NCI-H524 treated with DMSO at 0.1 percent for 48 hours (cell line): ENCODE data around the gene TNS3.

Experiments
- DNase-seq: peaks from one replicate; lab custom pipeline; 2025; lab: John Stamatoyannopoulos, UW

The TNS3 gene

DNA sequence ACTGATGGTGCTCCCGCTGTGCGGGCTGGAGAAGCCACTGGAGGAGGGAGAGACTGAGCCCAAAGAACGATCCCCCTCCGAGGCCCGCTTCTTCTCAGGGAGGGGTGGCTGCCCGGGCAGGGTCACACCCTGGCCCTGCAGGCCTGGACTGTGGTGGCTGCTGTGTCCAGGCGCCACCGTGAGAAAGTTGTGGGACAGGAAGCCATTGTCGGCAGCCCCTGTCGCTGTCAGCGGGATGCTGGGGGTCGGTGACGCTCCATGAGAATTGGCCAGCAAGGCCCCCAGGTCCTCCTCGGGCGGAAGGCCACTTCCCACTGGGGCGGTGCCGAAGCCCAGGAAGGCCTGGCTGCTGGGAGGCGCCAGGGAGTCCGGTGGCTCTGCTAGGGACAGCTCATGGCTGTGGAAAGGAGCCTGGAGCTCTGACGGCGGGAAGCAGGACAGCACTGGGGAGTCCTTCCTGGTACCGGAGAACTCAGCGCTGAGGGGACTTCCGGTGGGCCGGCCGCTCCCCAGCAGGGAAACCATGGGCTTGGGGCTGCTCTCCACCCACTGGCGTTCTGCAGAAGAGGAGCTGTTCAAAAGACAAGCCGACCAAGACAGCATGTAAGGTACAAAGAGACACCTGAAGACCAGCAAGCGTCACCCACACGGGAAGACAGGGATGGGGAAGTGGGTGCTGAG is 278.8 kb downstream of the TNS3 start:
- no peak for DNase-seq

DNA sequence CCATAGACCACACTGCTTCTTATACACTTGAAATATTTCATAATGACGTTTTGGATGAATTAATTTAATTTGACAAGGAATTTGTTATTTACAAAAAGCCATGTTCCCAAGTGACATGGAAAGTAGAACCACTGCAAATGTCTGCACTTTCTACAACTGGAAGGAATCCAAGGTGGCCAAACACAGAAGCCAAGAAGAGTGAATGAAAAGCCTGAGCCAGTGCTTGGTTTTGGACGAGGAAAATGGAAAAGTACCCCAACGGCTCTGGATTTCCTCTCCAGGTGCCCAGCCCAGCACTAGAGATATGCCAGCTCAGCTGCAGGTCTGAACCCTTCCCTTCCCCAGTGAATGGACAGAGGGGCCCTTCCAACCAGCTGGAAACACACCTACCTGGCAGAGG is 279.4 kb downstream of the TNS3 start:
- DNase-seq: no peak

DNA sequence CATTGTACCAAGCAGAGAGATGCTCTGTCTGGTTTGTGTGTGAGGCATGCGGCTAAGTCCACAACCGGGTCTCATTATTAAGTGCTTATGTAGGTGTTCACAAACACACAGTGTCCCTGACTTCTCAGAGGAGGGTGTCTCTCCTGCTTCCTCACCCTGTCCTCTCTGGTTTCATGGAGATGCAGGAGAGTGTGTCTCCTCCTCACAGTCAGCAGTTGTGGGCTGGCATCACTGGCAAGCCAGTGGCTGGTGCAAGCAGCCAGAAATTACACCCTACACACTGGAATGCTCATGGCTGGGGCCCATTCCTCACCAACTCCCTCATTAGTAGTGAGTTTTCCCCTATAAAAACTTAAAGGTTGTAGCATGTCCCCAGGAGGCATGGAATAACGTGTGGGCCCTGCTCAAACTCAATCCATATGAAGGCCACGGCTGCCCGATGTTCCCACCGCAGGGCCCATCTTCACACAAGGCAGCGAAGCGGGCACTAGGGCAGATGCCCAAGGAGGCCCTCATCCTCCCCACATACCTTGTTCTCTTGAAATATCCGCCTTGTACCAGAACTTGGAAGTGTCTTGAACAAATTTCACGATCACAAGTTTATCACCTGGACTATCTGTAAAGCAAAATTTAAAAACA is 280.1 kb downstream of the TNS3 start:
- DNase-seq: no peak

DNA sequence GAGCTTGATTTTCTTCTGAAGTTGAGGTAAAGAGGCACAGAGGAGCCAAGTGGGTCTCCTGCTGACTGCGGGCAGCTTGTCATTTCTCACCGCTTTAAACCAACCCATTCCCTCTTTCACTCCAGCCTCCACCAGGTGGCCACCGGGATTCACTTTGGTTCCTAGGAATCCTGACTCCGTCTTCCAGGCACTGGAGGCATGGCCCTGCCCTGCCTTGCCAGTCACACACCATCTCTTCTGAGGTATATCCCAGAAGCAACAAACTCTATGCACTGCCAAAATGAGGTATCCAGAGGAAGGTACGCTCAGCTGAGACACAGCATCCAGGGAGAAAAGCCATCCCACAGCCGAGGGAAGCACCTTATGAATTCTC is 280.8 kb downstream of the TNS3 start:
- DNase-seq: no peak

DNA sequence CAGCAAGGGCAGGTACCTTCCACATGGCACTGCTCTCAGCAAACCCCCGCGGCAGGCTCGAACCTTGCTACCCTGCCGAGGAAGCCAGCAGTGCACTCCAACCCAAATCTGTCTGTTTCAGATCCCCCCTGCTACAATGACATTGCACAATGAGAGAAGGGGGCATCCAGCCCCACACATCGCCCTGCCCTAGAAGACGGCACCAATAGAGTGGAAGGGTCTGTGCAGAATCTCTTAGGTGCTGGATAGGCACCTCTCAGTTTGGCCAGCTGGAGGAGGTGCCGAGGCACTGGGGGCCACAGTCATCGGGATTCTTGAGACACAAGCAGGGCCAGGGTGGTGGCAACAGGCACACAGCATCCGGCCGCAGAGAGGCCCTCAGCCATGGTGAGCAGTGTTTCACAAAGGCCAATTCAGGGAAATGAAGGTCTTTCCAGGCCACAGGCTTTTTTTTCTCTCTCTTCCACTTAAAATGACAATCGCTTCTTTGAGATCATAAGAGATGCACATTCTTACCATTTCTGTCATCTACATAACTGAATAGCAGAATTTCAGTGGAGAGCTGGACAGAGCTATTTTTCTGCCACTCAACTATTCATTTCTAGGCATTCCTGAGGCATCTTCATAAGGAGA is 281.3 kb downstream of the TNS3 start:
- DNase-seq: no peak

DNA sequence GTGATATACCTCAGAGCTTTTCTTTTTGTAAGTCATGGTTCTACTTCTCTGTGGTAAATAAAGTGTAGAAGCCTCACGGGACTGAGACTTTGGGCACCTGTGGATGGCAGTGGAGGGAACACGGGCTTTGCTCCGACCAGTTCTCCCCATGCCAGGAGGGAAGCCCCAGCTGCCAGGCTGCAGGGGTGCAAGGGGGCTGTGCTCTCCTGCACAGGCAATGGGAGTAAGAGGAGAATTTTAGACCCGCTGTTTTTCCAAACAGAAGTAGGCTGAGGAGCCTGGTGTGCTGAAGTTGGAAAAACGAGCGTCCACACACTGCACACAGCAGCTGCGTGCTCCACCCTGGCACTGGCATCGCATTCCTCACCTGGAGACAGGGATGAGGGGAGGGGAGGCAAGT is 282.4 kb downstream of the TNS3 start:
- no peak for DNase-seq

DNA sequence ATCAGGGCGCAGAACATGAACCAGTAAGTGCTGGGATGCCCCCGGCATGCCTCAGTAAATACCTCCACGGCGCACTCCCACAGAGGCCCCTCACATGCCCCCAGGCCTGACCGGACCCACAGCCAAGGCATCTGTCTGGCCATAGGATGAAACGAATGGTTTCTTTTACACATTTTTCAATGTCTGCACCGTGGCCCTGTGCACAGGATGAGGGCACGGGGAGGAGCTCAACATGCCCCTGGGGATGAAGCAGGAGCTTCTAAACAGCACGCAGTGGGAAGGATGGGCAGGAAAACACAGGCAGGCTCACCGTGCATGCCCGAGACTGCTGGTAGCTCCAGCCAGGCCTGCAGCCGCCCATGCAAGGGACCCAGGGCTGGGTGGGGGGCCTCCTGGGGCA is 283.3 kb downstream of the TNS3 start:
- no peak for DNase-seq

DNA sequence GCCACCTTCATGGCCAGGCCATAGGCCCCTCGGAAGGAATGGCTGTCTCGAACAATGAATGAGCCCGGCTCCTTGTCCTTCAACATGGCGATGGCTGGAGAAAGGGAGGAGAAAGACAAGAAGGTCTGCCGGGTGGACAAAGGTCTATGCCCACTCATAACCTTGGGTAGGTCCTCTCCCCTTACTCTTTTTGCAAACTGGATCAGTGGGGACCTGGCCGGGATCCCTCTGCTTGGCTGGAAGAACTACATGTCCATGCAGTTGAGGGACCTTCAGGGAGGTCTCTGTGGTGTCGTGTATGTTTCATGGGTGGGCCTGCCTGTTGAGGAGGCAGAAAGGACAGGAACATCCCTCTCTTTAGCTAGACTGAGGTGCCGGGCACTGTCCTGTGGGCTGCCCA is 284.8 kb downstream of the TNS3 start:
- no peak for DNase-seq

DNA sequence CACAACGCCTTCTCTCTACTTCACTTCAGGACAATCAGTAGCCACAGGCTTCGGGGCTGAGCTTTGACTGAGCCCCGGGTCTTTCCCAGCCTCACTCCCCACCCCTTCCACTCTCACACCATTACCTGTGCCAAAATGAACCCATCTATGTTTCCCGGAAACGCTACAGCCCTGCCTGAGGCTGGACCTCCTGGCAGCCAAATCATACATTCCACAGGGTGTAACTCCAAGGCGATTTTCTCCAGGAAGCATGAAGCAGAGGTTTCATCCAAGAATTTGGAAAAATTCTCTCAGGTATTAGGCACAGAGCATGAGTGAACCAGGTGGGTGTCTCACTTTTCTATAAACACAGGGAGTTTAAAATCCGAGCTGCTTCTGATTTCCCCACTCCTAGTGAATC is 286.3 kb downstream of the TNS3 start:
- no peak for DNase-seq

DNA sequence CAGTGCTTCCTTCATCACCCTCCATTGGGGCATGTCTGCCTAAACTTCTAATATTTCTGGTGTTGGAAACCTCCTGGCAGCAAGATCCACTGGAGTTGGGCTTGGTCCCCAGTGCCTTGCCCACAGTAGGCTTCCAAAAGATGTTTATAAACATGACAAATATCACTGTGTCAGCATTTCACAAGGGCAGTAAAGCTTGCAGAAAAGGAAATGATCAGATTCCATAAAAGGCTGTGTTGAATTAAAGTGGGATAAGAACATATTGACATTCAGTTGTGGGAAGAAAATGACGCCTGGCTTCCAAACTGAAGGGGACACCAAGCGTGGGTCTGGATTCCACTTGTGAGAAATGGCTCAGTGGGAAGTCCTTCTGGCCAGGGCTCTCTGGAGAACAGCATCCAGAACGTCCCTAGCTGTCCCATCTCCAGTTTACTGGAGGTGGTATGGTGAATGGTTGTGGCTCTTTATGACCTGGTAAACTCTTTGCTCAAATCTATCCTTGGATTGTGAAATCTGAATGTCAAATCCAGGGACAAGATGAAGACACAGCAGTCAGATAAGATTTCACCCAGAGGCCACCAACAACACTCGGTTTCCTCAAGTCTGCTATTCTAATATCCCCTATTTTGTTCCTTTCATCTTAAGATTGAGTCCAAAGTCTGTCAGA is 287.2 kb downstream of the TNS3 start:
- DNase-seq: no peak

DNA sequence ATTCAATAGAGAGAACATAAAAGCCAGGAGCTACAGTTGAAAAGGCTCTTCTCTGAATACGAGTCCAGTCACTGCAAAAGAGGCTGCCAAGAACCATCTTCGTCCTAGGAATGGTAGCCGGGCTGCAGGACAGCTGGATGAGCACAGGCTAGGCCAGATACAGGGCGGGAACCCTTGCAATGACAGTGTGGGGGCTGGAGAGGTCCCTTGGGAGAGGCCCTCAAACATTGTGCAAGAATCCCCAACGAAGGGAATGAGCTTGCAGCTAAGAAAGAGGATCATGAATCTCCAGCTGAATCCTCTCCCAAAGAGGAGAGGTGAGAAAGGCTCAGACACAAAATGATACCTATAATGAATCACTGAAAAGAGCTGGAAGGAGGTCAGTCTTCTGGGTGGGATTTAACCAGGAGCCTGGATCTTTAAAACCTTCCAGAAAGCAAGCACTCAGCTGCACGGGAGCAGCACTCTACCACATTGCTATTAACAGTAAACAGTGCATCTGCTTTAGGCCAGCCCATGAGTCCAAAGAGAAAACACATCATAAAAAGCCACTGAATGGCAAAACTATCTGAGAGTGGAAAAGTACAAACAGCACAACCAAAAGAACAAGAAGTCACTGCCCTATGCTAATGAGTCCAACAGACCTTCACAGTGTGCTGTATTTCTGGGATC is 287.9 kb downstream of the TNS3 start:
- no peak for DNase-seq

DNA sequence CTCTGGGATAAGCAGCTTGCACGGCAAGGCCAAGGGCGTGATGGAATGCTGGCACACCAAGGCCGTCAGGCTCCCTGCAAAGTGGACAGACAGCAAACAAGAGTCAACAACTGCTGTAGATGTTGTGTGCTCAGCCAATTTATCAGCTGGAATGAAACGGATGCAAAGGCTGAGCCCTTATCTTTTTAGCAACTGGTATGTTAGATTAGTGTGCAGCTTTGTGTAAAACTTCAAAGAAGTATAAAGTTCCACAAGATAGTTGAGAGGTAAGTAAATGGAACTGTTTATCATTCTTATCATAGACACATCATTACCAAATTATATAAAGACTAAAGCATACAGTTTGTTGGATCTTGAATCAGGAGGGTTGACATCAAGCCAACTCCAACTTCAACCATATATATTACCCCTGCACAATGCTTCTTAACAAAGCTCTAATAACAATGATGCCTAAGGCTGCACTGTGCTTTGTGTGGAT is 289.0 kb downstream of the TNS3 start:
- DNase-seq: no peak

DNA sequence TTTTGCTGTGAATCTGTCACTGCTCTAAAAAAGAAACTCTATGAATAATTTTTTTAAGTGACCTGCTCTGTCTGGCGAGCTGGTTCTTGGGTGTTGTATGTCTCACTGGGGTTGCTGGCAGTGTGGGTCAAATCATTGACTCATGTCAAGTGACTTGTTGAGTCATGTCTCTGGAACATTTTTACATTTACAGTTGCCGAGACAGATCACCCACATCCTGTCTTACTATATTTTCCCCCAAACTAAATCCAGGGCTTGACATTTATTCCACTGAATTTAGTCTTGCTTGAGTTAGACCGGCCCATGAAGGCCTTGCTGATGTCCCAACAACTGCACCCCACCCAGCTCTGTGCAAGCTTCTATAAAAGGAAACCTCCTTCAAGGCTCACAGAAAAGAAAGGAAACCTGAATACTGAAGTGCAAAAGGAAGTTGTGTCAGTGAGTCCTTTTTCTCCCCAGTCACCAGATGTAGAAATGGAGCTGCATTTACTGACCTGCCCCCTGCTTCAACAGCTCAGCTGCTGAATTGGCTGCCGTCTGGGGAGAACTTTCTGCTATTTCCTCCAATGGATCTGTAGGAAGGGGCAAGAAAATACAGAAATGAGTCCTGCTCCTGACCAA is 290.3 kb downstream of the TNS3 start:
- DNase-seq: no peak

DNA sequence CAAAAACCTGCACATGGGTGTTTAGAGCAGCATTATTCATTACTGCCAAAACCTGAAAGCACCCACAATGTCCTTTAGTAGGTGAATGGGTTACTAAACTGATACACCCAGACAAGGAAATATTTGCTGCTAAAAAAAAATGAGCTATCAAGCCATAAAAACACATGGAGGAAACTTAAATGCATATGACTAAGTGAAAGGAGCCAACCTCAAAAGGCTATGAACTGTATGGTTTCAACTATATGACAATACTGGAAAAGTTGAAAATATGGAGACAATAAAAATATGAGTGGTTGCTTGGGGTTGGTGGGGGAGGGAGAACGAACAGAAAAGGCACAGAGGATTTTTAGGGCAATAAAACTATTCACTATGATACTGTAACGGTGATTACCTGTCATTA is 291.0 kb downstream of the TNS3 start:
- no peak for DNase-seq

DNA sequence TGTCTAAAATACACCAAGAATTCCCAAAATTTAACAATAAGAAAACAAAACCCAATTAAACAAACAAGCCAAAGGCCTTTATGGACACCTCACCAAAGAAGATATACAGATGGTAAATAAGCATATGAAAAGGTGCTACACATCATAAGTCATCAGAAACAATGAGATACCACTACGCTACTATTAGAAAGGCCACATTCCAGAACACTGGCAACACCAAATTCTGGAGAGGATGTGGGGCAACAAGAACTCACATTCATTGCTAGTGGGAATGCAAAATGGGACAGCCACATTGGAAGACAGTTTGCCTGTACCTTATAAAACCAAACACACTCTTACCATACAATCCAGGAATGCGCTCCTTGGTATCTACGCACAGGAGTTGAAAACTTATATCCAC is 291.4 kb downstream of the TNS3 start:
- DNase-seq: no peak

DNA sequence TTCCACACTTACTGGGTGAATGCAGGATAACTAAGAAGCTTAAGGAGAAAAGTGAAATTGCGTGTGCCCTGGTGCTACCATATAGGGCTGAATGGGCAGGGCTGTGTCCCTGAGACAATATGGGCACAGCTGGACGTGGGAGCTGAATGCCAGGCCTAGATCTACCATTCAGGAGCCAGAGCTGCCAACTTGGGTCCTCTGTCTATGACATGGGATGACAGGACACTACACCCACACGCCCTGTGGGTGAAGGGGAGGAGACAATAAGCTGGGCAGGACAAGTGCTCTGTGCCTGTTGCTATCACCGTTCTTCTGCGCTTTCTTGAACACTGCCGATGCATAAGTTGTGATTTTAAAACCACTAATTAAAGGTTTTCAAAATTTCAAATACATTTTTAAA is 293.9 kb downstream of the TNS3 start:
- DNase-seq: no peak

DNA sequence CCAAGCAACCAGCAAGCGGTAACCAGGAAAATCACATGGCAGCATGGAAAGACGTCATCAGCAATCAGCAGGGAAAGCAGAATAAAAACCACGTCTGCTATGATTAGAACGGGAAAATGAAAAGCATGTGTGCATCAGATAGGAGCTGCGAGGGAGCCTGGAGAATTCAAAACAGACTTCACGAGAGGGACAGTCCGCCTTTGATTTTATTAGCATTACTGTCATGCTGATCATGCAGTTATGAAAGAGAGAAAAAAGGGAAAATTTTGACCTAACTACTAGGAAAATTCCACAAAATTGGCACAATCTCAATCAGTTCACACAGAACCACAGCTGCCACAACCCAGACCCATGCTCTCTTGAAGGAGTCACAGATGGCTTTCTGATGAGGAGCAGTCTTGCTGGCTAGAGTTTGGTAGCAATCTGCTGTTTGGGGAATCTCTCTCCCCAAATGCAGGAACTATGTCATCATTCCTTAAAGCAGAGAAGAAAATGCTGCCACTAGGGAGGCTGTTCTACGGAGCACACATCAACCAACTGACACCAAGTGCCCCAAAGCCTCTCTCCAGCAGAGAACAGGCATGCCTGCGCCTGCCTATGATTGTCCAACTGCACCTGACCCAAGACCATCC is 295.9 kb downstream of the TNS3 start:
- DNase-seq: no peak

DNA sequence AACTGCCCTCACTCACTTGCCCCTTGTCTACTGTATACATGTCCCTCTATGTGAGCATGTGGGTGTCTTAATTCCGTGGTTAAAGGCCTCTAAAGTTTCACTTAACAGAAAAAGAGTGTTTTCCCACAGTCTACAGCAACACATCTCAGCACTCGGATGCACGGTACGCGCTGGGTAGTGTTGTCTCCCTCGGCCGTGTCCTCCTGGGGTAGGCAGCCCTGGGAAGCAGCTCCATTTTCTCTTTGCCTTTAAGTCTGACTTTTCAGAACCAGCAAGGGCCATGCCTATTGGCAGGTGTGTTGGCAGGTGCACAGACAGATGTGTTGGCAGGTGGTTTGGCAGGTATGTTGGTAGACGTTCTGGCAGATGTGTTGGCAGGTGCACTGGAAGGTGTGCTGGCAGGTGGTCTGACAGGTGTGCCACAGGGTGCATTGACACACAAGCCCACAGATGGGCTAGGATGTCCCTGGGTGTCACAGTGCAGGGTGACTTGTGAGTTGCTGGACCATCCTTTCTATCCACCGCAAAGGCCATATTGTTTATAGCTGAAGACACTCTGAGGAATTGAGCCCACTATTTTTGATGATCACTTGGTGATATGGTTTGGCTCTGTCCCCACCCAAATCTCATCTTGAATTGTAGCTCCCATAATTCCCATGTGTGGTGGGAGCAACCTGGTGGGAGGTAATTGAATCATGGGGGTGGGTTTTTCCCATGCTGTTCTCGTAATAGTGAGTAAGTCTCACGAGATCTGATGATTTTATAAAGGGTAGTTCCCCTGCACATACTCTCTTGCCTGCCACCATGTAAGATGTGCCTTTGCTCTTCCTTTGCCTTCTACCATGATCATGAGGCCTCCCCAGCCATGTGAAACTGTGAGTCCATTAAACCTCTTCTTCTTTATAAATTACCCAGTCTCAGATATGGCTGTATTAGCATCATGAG is 296.9 kb downstream of the TNS3 start:
- no peak for DNase-seq

DNA sequence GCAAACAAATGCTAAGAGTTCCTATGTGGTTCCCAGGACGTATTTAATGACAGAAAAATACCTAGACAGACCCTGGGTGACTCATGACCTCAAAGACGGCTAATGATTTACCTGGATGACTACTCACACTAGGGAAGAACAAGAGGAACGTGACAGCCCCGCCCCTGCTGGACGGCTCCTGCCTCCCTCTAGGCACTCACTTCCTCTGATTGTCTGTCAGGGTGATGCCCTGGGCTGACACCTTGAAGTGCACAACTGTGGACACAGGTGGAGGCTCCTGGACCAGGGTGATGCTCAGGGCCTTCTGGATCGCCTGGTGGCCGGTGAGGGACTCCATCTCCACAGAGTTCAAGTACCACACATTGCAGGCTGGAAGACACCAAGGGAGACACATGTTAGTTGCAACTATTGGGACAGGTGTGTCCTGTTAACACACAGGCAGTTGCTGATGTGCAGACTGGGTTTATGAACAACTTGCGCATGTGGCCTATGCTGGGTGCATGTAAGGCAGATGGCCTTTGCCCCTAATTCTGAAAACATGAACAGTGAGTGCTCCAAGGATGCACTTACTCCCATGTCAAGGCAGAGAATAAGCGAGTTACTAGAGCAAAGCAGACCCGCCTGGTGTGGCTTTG is 298.3 kb downstream of the TNS3 start:
- no peak for DNase-seq
